Tibial nerve (tissue), 4 donors: Measurements from ENCODE around the gene MOSPD3. TPM values are rescaled to one million over a fixed set of nuclear protein-coding genes. Genes with fewer than 3 reads are reported as not detected.

ENCODE experiments used
- DNase-seq, 2 donors: peaks; one replicate each; pipeline ENCODE4 v3.0.0-alpha.2; 2019; ENCODE audit warnings: low spot score in 2 of 2
- H3K27ac ChIP-seq, 4 donors: fragments of 200-600 bp; sonication (generic) in 3 of 4; one replicate each; pipeline ENCODE4 v1.5.1; 2017 to 2019; ENCODE audit warnings: mild to moderate bottlenecking in 1 of 4
- H3K27me3 ChIP-seq, 2 donors: fragments of 200-600 bp; sonication (generic) in 1 of 2; one replicate each; pipeline versions ENCODE4 v1.5.1 to v1.6.0; 2017 to 2019
- H3K36me3 ChIP-seq, 3 donors: fragments of 200-600 bp; sonication (generic); one replicate each; pipeline ENCODE4 v1.5.1; 2018 to 2019
- H3K4me1 ChIP-seq, 4 donors: fragments of 200-600 bp; sonication (generic) in 3 of 4; one replicate each; pipeline ENCODE4 v1.5.1; 2017 to 2019
- H3K4me3 ChIP-seq, 4 donors: fragments of 200-600 bp; sonication (generic) in 3 of 4; one replicate each; pipeline ENCODE4 v1.5.1; 2017 to 2019; ENCODE audit warnings: mild to moderate bottlenecking in 1 of 4, moderate library complexity in 1 of 4
- H3K9me3 ChIP-seq, 4 donors: fragments of 200-600 bp; sonication (generic) in 3 of 4; one replicate each; pipeline ENCODE4 v1.5.1; 2017 to 2019
- EP300 ChIP-seq, 2 donors: sonication (generic); formaldehyde crosslinking; IDR thresholded peaks; one replicate each; pipeline ENCODE4 v1.6.1; 2017; ENCODE audit warnings: antibody characterized with exemption in 2 of 2, mild to moderate bottlenecking in 1 of 2
- POLR2A ChIP-seq, 2 donors: fragments of 450-650 bp; IDR thresholded peaks; one replicate each; pipeline ENCODE4 v1.6.1; 2017; ENCODE audit warnings: antibody characterized with exemption in 2 of 2, mild to moderate bottlenecking in 2 of 2, moderate library complexity in 2 of 2
- WGBS, 2 donors: methylation state at CpG; one replicate each; pipeline ENCODE4 v1.1.5; 2018; 5-methylcytosine and 5-hydroxymethylcytosine counted together
- total RNA-seq, 4 donors: library from RNA; depleted of rRNA; stranded (reverse); fragments of >200 nt; gene quantifications; one replicate each; pipeline ENCODE4 v1.1.0, GENCODE V29; 2016
- TF ChIP-seq, protein P1 (sequence below), 5 experiments: fragments of 200-600 bp in 3 of 5; fragments of 450-650 bp in 2 of 5; sonication (generic) in 3 of 5; IDR thresholded peaks; one replicate each; pipeline ENCODE4 v1.5.1; 2016 to 2019; ENCODE audit warnings: antibody characterized with exemption in 5 of 5, mild to moderate bottlenecking in 3 of 5, moderate library complexity in 2 of 5

MOSPD3 gene
- total RNA-seq, 4 donors from 2014 or later = 9.4 to 31.2 (median 24.3) TPM

DNA sequence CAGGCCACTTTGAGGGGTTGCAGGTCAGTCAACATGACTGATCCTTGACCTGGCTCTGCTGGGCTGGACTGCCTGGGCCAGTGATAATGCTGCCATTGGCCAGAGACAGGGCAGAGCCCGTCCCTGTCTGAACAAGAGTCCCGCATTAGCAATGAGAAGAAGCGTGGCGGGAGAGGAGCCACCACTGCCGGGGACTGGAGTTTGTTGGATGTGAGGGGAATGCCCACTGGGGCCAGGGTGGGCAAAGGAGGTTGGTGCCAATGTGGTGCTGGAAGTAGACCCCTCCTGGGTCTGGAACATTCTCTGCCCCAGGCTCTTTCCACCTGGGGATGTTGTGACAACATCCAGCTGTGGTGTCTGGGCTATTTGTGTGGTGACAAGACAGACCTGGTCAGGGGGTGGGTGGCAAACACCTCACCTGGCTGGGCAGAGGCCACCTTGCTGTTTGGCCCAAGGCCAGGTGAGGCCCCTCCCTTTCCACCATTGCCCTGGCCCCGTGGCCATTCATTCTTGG, 46.3 kb upstream of the MOSPD3 start:
- Histone ChIP-seq H3K27ac (no peak overlapping the region), H3K27me3 (peaks cover 0 to 3% of the 10 kb centered on the region in 2 donors), H3K9me3 (no peaks in the 10 kb centered on the region), H3K36me3 (peaks cover 0 to 56% (median 0%) of the 10 kb centered on the region in 3 donors), H3K4me3 (no peak overlapping the region), H3K4me1 (peaks cover 0 to 52% (median 19%) of the 10 kb centered on the region in 4 donors)
- TF ChIP-seq, protein P1, sequence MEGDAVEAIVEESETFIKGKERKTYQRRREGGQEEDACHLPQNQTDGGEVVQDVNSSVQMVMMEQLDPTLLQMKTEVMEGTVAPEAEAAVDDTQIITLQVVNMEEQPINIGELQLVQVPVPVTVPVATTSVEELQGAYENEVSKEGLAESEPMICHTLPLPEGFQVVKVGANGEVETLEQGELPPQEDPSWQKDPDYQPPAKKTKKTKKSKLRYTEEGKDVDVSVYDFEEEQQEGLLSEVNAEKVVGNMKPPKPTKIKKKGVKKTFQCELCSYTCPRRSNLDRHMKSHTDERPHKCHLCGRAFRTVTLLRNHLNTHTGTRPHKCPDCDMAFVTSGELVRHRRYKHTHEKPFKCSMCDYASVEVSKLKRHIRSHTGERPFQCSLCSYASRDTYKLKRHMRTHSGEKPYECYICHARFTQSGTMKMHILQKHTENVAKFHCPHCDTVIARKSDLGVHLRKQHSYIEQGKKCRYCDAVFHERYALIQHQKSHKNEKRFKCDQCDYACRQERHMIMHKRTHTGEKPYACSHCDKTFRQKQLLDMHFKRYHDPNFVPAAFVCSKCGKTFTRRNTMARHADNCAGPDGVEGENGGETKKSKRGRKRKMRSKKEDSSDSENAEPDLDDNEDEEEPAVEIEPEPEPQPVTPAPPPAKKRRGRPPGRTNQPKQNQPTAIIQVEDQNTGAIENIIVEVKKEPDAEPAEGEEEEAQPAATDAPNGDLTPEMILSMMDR (IDR thresholded peaks at IDR 0.05) = no peak
- TF ChIP-seq POLR2A (IDR thresholded peaks at IDR 0.05) (no peak), EP300 (IDR thresholded peaks at IDR 0.05) (no peak)
- no peak for DNase-seq
- 80% methylated on average over 6 of the region's 6 CpGs for WGBS, 2 donors

DNA sequence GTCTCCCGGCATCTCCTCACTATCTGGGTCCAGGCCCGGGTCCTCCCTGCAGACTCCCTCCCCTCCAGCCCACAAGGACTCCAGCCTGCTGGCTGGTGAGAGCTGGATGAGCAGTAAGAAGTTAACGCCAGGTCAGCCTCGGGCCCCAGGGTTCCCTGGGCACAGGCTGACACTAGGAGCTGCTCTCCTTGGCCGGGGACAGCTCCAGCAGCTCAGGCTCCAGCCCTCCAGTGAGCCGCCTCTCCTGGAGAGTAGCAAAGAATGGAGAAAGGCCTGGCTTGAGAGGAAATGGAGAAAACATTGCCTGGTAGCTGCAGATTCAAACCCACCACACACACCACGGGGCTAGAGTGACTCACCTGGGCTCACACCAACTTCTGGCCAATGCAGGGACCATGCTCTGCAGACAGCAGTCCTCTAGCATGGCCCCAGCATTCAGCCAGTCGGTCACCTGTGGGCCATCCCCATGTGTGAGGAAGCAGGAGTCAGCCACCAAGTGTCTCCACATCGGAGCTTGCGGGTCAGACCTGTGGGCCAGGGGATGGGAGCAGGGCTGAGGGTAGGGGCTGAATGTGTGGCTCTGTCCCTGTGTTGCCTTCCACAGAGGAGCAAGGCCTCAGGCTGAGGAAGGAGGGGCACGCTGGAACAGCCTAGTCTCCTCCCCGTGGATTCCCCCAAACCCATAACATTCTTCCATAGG, 45.2 kb upstream of the MOSPD3 start:
- peak overlapping the region in 2 of 4 donors; percentile 31 to 34 for H3K27ac ChIP-seq
- peaks cover 0 to 59% (median 20%) of the 10 kb centered on the region in 4 donors for H3K4me1 ChIP-seq
- H3K27me3 ChIP-seq = peaks cover 0 to 4% of the 10 kb centered on the region in 2 donors
- DNase-seq = no peak
- H3K4me3 ChIP-seq = no peak overlapping the region
- TF ChIP-seq POLR2A (IDR thresholded peaks at IDR 0.05) (no peak), EP300 (IDR thresholded peaks at IDR 0.05) (no peak)
- TF ChIP-seq, protein P1 (IDR thresholded peaks at IDR 0.05) = no peak
- 49 to 67% methylated on average over 12 of the region's 12 CpGs for WGBS, 2 donors
- H3K36me3 ChIP-seq = peaks cover 0 to 48% (median 0%) of the 10 kb centered on the region in 3 donors
- H3K9me3 ChIP-seq = no peaks in the 10 kb centered on the region

DNA sequence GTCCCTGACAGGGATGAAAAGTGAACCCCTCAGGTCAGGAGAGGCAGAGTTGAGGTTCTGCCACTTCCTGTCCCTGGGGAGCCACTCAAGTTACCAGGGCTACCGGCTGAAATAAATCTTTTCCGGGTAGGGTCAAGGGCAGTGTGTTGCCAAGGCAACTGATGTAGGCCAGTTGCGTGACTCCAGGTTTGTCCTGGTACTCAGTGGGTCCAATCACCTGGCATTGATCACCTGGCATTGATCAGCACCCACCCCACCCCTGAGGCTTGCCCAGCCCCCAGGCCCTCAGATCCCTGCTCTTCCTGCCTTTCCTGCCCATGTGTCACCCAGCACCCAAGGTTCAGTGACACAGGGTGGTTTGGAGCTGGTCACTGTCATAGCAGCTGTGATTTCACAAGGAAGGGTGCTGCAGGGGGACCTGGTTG, 44.6 kb upstream of the MOSPD3 start:
- peaks cover 0 to 4% of the 10 kb centered on the region in 2 donors for H3K27me3 ChIP-seq
- no peak overlapping the region for H3K4me3 ChIP-seq
- peaks cover 0 to 65% (median 20%) of the 10 kb centered on the region in 4 donors for H3K4me1 ChIP-seq
- H3K27ac ChIP-seq = peak overlapping the region in 2 of 4 donors; percentile 31 to 34
- 37 to 42% methylated on average over 3 of the region's 3 CpGs for WGBS, 2 donors
- peaks cover 0 to 48% (median 0%) of the 10 kb centered on the region in 3 donors for H3K36me3 ChIP-seq
- no peaks in the 10 kb centered on the region for H3K9me3 ChIP-seq
- DNase-seq = no peak
- TF ChIP-seq POLR2A (IDR thresholded peaks at IDR 0.05) (no peak), EP300 (IDR thresholded peaks at IDR 0.05) (no peak)
- TF ChIP-seq, protein P1 (IDR thresholded peaks at IDR 0.05) = no peak

DNA sequence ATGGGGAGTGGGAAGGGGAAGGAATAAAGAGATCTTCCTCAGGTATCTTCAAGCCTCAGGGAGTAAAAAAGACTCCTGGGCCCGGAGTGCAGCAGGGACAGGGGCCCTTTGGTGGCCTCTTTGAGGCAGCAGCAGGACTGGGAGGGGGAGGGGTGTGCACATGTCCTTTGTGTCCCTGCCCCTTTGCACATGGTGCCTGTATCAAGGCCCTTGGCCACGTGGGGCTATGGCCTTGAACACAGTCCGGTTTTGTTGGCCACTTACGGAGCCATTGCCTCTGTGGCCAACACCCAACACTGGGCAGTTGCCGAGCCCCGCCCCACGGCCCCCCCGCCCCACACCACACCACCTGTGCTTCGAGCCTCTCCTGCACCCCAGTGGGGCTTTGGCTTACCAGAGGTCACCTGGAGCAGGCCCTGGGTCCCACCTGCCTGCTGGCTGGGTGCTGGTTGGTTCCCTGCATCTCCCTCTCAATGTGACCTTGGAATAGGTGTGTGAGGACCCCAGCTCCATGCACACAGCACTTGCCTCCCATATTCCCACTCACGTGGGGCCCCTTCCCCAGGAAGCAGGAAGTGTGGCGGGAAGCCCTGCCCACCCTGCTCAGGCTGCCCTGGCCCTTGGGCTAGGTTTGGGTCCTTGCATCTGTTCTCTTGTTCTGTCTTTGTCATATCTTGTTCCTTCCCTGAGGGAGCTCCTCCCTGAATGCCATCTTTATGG, 44.0 kb upstream of the MOSPD3 start:
- no peak for DNase-seq
- Histone ChIP-seq H3K36me3 (peaks cover 0 to 48% (median 0%) of the 10 kb centered on the region in 3 donors), H3K9me3 (no peaks in the 10 kb centered on the region), H3K27ac (peak overlapping the region in 2 of 4 donors; percentile 31 to 34), H3K4me3 (no peak overlapping the region), H3K27me3 (peaks cover 0 to 4% of the 10 kb centered on the region in 2 donors), H3K4me1 (peaks cover 0 to 66% (median 20%) of the 10 kb centered on the region in 4 donors)
- TF ChIP-seq POLR2A (IDR thresholded peaks at IDR 0.05) (no peak), EP300 (IDR thresholded peaks at IDR 0.05) (no peak)
- TF ChIP-seq, protein P1 (IDR thresholded peaks at IDR 0.05) = no peak
- 65 to 74% methylated on average over 4 to 11 of the region's 11 CpGs for WGBS, 2 donors
